Activated CD4-positive, alpha-beta T cell treated with anti-CD3 and anti-CD28 coated beads for 24 hours (primary cell): ENCODE data around the gene NUDT11.
"Not testable (repeated sequence)": the region's sequence is repeated elsewhere in the genome, so short reads cannot be mapped to it uniquely, and the experiment has no call there.

Experiments
- DNase-seq, 2 donors: peaks; one replicate each; pipeline ENCODE4 v3.0.0-alpha.2; 2020; ENCODE audit warnings: low read depth in 2 of 2

Gene NUDT11

GRCh38 chrX:51496501-51497291 lies at the start of gene NUDT11:
NUDT11 (minus strand) TSS chrX:51496592; CDS start chrX:51496444, 148 bp downstream.
- peak; percentile 13 to 29 for DNase-seq

DNA sequence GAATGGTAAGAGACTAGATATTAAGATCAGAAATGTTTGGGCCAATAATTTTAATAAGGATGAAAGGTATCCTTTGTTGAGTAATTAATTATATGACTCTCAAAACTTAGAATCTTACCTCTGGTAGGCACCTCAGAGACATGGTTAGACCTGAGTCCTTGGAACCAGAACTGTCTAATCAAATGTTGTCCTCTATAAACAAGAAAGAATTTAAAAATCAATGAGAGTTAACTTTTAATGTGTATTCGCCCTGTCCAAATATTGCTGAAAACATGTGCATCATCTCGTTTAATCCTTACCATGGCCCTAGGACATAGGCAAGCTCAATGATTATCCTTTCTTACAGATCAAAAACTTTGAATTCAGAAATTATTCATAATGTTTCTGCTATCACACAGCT lies 24.0 kb upstream of the NUDT11 start:
- DNase-seq: no peak

DNA sequence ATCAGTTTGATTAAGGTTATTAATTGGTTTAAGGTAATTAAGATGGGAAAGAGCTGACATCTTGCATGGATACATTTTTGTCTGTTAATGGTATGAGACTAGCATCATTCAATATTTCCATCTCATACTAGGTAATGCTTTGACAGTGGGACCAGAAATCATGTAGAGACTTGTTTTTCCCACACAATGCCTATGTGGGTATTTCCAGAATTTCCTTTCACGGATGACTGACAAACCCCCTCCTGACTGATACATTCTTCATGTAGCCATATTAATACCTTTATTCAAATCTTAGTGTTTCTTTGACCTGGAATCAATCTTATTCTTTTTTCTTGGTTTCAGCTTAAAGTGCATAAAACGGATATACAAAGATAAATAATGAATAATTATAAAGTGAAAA lies 22.7 kb upstream of the NUDT11 start:
- not testable (repeated sequence) for DNase-seq

DNA sequence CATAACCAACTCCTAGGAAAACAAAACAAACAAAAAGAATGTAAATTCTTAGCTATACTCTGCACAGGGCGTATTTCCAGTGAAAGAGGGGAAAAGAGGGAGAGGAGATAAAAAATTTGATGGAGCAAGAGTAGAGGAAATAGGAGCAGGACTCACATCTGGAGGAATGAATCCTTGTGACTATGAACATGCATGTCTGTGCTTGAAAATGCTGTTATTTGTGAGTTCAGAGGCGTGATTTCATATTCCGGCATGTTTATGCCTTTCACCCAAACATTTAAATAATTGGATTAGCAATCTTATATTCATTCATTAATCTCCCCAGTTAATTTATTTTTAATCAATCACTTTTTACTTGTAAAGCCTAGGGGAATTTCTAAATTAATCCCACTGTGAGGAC lies 11.2 kb upstream of the NUDT11 start:
- DNase-seq: no peak

DNA sequence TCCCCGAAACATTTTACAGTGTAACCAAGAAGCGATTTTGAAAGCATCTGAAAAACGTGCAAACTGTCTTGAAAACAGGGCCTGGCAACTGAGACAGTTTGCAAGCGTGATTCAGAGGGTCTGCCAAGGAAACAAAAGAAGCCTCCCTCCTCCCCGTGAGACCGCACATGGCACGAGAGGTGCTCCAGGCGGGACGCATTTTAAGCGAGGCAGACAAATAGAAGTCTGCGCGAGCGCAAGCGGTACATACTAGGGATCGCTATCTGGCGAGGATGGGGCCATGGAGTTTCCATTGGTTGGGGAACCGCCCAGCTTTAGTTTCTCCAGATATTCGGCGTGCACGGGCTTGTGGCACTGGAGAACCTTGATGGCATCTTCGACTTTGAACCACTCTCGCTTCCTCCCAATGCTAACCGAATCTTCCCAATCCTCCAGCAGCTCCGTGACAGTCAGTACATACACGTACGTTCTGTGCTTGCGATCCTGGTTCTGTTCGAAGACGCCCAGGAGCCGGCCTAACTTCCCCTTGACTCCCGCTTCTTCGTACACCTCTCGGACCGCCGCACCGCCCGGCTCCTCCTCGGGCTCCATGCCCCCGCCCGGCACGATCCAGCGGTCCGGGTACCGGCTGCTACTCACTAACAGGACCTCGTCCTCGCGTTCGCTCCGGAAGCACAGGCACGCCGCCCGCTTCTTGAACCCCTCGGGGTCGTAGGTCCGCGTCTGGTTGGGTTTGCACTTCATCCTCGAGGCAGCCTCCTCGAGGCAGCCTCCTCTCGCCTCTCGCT lies 497 bp downstream of the NUDT11 start:
- not testable (repeated sequence) for DNase-seq

GRCh38 chrX:51494409-51494808 lies 2.0 kb downstream of the NUDT11 start:
- no peak for DNase-seq

DNA sequence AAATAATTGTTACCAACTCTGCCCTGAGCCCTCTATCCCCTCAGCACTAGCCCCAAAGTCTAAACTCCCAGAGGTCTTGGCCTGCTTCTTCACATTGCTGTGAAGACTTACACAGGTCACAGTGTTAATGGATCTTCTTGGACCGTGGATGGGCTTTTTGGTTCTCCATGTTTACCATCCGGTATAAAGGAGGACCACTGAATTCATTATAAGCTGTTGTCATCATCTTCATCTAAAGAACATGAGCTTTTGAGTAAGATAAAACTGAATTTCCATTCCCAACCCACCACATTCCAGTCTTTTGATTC lies 8.5 kb downstream of the NUDT11 start:
- DNase-seq: no peak

GRCh38 chrX:51484616-51485015 lies 11.8 kb downstream of the NUDT11 start:
- DNase-seq: no peak

DNA sequence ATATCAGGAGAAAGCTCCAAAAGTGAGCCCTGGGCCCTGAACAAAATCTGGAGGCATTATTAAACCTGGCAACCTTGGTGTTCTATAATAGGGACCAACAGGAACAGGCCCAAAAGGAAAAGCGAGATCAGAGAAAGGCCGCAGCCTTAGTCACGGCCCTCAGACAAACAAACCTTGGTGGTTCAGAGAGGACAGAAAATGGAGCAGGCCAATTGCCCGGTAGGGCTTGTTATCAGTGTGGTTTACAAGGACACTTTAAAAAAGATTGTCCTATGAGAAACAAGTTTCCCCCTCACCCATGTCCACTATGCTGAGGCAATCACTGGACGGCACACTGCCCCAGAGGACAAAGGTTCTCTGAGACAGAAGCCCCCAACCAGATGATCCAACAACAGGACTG lies 14.0 kb downstream of the NUDT11 start:
- DNase-seq: not testable (repeated sequence)

GRCh38 chrX:51476930-51477329 lies 19.5 kb downstream of the NUDT11 start:
- no peak for DNase-seq

- DNase-seq: no peak
Observed at GRCh38 chrX:51463322-51463721, 33.1 kb downstream of the NUDT11 start.

DNA sequence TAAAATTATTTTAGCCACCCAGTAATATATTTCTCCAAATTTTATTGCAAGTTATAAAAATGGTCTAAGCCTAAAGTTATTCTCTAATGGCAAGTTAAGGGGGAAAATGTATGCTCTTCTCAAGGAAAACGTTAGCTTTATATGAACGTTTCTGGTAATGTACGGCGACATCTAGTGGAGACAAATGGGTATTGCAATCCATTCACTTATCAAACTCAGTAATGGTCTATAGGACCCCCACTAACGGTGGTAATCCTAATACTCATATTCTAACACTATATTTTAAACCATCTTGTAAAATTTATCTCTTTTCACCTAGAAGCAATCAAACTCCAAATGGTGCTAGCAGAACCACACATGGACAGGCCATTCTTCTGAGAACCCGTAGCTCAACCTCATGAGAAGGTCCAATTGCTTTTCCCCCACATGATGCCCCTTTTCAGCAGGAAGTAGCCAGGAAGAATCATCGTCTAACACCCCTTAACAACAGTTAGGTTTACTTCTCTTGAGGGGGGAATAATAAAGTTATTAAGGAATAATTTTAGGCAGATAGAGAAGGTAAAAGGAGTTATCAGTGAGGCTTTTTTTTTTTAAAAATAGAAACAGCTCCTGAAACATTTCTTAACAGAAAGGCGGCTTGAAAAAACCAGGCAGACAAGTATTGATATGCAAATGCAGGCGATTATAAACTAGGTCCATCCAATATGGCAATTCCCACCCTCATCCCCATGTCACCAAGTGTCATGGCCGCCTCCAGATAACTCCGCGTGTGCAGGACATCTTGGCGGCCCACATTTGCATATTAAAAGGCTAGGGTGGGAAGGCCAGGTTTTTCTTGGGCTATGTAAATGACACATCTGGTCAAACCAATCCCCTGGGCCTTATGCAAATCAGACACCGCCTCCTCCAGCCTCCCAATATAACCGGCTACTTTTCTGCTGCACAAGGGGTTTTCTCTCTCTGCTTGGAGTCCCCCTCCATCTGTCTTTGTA lies 35.0 kb downstream of the NUDT11 start:
- DNase-seq: no peak

- DNase-seq: peak in 1 of 2 donors; percentile 9
Observed at GRCh38 chrX:51459125-51459524, 37.3 kb downstream of the NUDT11 start.

DNA sequence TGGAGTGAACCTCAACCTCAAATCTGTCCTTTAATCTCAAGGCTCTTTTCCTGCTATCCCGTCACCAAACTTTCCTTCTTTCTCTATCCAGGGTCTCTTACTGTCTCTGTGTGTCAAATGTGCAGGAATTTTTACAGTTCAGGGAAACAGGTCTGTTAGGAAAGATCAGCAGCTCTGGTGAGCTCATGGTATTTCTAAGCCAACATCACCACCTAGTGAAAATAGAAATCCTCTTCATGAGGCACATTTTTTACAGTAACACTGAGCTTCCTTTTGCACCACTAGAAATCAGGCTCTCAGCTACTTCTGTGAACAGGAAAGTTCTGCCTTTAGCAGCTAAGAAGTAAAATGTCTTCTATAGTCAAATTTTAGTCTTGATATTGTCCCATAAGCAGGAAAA lies 39.6 kb downstream of the NUDT11 start:
- no peak for DNase-seq

GRCh38 chrX:51456246-51456645 lies 40.1 kb downstream of the NUDT11 start:
- DNase-seq: no peak

GRCh38 chrX:51440365-51440764 lies 56.0 kb downstream of the NUDT11 start:
- no peak for DNase-seq
